ENCODE measurements around the gene CPHXL2.
A peak's percentile ranks its signal among the peaks of the same experiment; 100 is the strongest.

Gene CPHXL2

DNA sequence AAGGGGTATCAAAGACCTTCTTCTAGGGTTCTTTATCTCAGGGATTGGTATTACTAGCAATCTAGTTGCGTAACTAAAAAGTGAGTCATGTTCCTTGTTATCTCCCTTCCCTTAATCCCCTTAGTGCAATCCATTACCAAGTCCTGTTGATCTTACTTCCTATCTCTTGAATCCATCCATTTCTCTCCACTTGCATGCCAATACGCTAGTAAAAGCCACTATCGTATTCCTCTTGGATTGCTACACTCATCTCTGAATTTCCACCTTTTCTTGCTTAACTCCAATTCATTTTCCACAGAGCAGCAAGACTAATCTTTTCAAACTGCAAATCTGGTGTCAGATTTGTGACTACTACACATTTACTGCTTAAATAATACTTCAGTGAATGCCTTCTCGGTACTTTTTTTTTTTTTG, 51.9 kb downstream of the CPHXL2 start:
- no peaks in the 10 kb centered on the region for H3K27me3 ChIP-seq (replicated peaks; ENCODE audit: control insufficient read depth, insufficient read depth, low read length, poor library complexity, severe bottlenecking)
- peaks cover 28% of the 10 kb centered on the region for H3K4me1 ChIP-seq (ENCODE audit: control insufficient read depth, insufficient read depth, low read length, poor library complexity, severe bottlenecking)
- H3K27ac ChIP-seq (ENCODE audit: insufficient read depth, low read length, poor library complexity, severe bottlenecking), result no peak overlapping the region
- no peak overlapping the region for H3K4me3 ChIP-seq (ENCODE audit: insufficient read depth, low read depth, low read length, poor library complexity, severe bottlenecking)
- peaks cover 27% of the 10 kb centered on the region for H3K36me3 ChIP-seq (ENCODE audit: control insufficient read depth, insufficient read depth, low read length)
- no peaks in the 10 kb centered on the region for H3K9me3 ChIP-seq (ENCODE audit: control insufficient read depth, low read length)
- no peak for DNase-seq

DNA sequence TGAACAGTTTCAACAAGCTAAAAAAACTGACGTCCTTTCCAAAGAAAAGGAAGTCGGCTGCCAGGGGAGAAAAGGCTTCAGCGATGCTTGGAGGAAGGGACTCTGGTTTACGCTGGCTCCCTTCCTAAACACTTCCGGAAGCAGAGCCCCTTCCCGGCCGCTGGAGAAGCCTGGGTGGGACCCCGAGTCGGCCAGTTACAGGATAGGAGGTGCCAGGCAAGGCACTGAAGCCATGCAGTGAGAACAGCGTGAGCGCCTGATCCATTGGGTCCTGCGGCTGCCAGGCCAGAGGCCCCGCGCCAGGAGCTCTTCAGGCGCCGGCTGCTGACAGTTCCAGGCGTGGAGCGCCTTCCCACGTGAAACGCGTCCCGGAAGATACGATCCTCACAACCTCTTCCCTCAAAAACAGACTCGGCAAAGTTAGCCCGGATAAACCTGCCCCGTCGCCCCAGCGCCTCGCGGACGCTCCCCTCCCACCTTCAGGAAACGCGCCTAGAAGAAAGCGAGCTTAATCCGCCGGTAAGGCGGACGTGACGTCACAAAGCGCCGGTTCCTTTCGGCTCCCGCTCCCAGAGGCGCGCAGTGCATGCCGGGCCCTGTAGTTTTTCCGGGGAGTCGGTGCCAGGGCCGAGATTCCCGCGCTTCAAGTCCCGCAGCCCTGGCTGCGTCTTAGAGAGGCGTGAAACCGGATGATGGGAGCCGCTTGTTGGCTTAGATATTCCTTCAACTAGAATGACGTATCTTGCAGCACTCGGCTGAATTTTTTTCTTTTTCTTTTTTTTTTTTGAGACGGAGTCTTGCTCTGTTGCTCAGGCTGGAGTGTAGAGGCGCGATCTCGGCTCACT, 53.8 kb downstream of the CPHXL2 start, which contains the start of gene ADAT1:
Gene ADAT1 (minus strand): TSS at position 521 of the 845 bp plus-strand sequence. CDS start 2,482 bp downstream, outside the sequence.
- peaks cover 21% of the 10 kb centered on the region for H3K4me1 ChIP-seq (ENCODE audit: control insufficient read depth, insufficient read depth, low read length, poor library complexity, severe bottlenecking)
- peak; percentile 96 to 99 (median 99) for DNase-seq

DNA sequence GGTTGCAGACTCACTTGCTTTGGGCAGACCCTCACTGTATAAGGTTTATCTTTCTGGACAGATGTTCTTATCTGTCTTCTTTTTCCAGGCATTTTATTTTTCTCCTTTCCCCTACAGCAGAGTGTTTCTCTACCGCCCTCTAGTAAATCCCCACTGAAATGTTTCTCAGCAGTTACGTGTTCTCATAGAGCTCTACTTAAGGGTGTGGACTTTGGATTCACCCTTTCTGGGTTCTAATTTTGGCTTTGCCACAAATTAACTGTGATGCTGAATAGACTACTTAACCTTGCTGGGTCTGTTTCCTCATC, 55.7 kb downstream of the CPHXL2 start:
- no peak for DNase-seq
- Histone ChIP-seq H3K9me3 (ENCODE audit: control insufficient read depth, low read length) (no peaks in the 10 kb centered on the region), H3K4me3 (ENCODE audit: insufficient read depth, low read depth, low read length, poor library complexity, severe bottlenecking) (no peak overlapping the region), H3K4me1 (ENCODE audit: control insufficient read depth, insufficient read depth, low read length, poor library complexity, severe bottlenecking) (peaks cover 18% of the 10 kb centered on the region), H3K36me3 (ENCODE audit: control insufficient read depth, insufficient read depth, low read length) (peaks cover 9% of the 10 kb centered on the region), H3K27ac (ENCODE audit: insufficient read depth, low read length, poor library complexity, severe bottlenecking) (no peak overlapping the region), H3K27me3 (replicated peaks; ENCODE audit: control insufficient read depth, insufficient read depth, low read length, poor library complexity, severe bottlenecking) (no peaks in the 10 kb centered on the region)

More for the DNA sequence above, 53.8 kb downstream of the CPHXL2 start, which contains the start of gene ADAT1:
- Histone ChIP-seq H3K9me3 (ENCODE audit: control insufficient read depth, low read length) (no peaks in the 10 kb centered on the region), H3K27ac (ENCODE audit: insufficient read depth, low read length, poor library complexity, severe bottlenecking) (peak within 1 kb of the TSS; percentile 87), H3K4me3 (ENCODE audit: insufficient read depth, low read depth, low read length, poor library complexity, severe bottlenecking) (peak within 1 kb of the TSS; percentile 76), H3K36me3 (ENCODE audit: control insufficient read depth, insufficient read depth, low read length) (peaks cover 8% of the 10 kb centered on the region), H3K27me3 (replicated peaks; ENCODE audit: control insufficient read depth, insufficient read depth, low read length, poor library complexity, severe bottlenecking) (no peaks in the 10 kb centered on the region)

DNA sequence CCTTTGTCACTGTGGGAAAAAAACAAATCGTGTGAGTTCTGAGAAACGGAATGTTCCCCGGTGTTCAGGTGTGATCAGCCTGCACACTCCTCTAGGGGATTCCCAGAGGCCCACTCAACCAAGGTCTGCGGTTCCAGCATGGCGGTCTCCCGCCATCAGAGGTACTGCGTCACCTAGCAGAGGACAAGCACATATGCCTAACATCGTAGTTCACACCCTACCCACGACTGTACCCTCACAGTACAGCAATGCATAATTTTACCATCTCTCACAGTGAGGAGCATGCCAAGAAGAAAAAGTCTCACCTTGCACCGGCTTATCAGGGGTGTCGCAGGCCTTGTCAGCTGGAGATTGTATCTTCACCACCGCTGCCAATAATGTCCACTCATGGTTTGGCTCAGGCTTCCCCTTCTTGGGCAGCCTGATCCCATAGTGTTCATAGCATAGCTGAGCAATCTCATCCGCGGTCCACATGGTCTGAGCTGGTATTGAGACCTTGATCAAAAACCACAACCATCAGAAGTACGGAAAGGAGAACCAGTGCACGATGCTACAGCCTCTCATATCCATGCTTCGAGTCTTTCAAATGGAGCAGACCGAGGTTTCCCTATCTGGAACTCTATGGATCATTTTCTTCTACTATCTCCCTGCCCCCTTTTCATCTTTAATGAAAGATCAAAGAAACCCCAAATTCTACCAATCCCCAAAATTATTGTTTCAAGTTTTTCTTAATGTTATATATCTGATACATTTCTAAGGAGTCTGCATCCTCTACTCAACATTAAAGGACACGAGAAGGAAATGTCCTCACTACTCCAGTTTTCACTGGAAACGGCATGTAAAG, 56.3 kb downstream of the CPHXL2 start:
- H3K27me3 ChIP-seq (replicated peaks; ENCODE audit: control insufficient read depth, insufficient read depth, low read length, poor library complexity, severe bottlenecking), result no peaks in the 10 kb centered on the region
- no peak overlapping the region for H3K4me3 ChIP-seq (ENCODE audit: insufficient read depth, low read depth, low read length, poor library complexity, severe bottlenecking)
- peak overlapping the region; percentile 11 for H3K27ac ChIP-seq (ENCODE audit: insufficient read depth, low read length, poor library complexity, severe bottlenecking)
- peaks cover 6% of the 10 kb centered on the region for H3K36me3 ChIP-seq (ENCODE audit: control insufficient read depth, insufficient read depth, low read length)
- H3K9me3 ChIP-seq (ENCODE audit: control insufficient read depth, low read length), result no peaks in the 10 kb centered on the region
- DNase-seq, result peak; percentile 43 to 64 (median 61)
- H3K4me1 ChIP-seq (ENCODE audit: control insufficient read depth, insufficient read depth, low read length, poor library complexity, severe bottlenecking), result peaks cover 24% of the 10 kb centered on the region

DNA sequence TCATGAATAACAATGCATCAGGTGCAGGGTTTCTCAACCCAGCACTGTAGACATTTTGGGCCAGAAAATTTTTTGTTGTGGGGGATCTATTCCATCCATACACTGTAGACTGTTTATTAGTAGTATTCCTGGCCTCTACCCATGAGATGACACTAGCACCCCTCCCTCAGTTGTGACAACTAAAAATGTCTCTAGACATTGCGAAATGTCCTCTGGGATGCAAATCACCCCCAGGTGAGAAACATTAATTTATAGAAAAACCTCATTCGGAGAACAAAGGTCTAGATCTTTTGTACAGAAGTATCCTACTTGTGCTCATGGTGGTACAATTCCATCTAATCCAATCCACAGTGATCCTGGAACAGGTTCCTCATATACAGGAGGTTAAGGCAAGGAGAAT, 58.0 kb downstream of the CPHXL2 start:
- peaks cover 25% of the 10 kb centered on the region for H3K4me1 ChIP-seq (ENCODE audit: control insufficient read depth, insufficient read depth, low read length, poor library complexity, severe bottlenecking)
- peaks cover 13% of the 10 kb centered on the region for H3K36me3 ChIP-seq (ENCODE audit: control insufficient read depth, insufficient read depth, low read length)

DNA sequence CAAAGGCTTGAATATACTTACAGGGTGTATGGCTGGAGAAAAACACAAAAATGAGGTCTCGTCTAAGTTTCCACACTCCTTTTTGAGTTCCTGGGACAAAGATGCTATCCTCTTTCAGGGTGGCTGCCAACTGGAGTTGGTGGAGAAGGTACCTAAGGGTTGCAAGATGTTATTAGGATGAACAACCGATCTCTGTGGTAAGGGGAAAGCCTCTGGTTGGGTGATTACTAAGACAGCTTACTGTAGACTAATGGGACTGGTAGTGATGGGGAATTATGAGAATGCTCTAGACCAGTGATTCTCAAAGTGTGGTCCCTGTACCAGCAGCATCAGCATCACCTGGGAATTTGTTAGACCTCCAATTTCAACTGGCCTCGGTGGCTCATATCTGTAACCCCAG, 59.7 kb downstream of the CPHXL2 start:
- H3K27ac ChIP-seq (ENCODE audit: insufficient read depth, low read length, poor library complexity, severe bottlenecking), result peak overlapping the region; percentile 50
- peaks cover 28% of the 10 kb centered on the region for H3K36me3 ChIP-seq (ENCODE audit: control insufficient read depth, insufficient read depth, low read length)
- H3K4me1 ChIP-seq (ENCODE audit: control insufficient read depth, insufficient read depth, low read length, poor library complexity, severe bottlenecking), result peaks cover 24% of the 10 kb centered on the region
- no peaks in the 10 kb centered on the region for H3K9me3 ChIP-seq (ENCODE audit: control insufficient read depth, low read length)
- DNase-seq, result no peak
- no peaks in the 10 kb centered on the region for H3K27me3 ChIP-seq (replicated peaks; ENCODE audit: control insufficient read depth, insufficient read depth, low read length, poor library complexity, severe bottlenecking)
- no peak overlapping the region for H3K4me3 ChIP-seq (ENCODE audit: insufficient read depth, low read depth, low read length, poor library complexity, severe bottlenecking)

More for the DNA sequence above, 58.0 kb downstream of the CPHXL2 start:
- no peak overlapping the region for H3K27ac ChIP-seq (ENCODE audit: insufficient read depth, low read length, poor library complexity, severe bottlenecking)
- H3K4me3 ChIP-seq (ENCODE audit: insufficient read depth, low read depth, low read length, poor library complexity, severe bottlenecking), result no peak overlapping the region
- H3K9me3 ChIP-seq (ENCODE audit: control insufficient read depth, low read length), result no peaks in the 10 kb centered on the region
- DNase-seq, result no peak
- no peaks in the 10 kb centered on the region for H3K27me3 ChIP-seq (replicated peaks; ENCODE audit: control insufficient read depth, insufficient read depth, low read length, poor library complexity, severe bottlenecking)

DNA sequence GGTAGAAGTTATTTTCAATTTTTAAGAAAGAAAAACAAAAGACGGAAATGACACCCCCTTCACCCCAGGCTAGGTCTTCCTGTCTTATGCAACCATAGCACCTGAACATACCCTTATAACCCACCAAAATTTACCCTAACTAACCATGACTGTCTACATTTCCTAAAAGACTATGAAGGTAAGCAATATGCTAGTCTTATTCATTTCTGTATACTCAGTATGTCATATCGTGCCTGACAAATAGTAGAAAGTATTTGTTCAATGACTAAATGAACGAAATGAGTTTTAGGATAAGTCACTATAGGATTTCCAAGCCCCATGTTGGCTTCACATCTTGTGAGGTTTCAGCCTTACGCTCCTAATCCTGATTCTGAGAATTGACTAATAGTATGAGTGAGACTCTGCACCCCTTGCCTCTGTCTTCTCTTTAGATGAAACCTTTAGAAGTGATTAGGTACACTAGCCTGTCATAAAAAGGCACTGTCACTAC, 60.2 kb downstream of the CPHXL2 start:
- Histone ChIP-seq H3K27ac (ENCODE audit: insufficient read depth, low read length, poor library complexity, severe bottlenecking) (peak overlapping the region; percentile 50), H3K36me3 (ENCODE audit: control insufficient read depth, insufficient read depth, low read length) (peaks cover 31% of the 10 kb centered on the region), H3K27me3 (replicated peaks; ENCODE audit: control insufficient read depth, insufficient read depth, low read length, poor library complexity, severe bottlenecking) (no peaks in the 10 kb centered on the region), H3K4me3 (ENCODE audit: insufficient read depth, low read depth, low read length, poor library complexity, severe bottlenecking) (no peak overlapping the region), H3K4me1 (ENCODE audit: control insufficient read depth, insufficient read depth, low read length, poor library complexity, severe bottlenecking) (peaks cover 19% of the 10 kb centered on the region), H3K9me3 (ENCODE audit: control insufficient read depth, low read length) (no peaks in the 10 kb centered on the region)
- DNase-seq, result no peak

DNA sequence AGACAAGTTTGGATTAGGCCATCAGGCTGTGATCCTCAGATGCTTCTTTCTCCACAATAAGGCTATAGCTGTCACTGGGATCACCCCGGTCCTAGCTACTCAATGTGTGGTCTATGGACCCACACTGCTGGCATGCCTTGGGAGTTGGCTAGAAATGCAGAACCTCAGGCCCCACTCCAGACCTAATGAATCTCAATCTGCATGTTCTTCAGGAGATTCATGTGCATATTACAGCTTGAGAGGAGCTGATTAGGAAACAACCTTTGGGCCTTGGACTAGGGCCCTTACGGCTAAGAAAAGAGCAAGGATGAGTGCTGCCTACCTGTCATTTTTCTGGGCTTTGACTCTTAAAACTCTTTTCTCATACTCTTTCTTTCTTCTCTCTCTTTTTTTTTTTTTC, 61.2 kb downstream of the CPHXL2 start:
- no peak overlapping the region for H3K4me3 ChIP-seq (ENCODE audit: insufficient read depth, low read depth, low read length, poor library complexity, severe bottlenecking)
- H3K9me3 ChIP-seq (ENCODE audit: control insufficient read depth, low read length), result no peaks in the 10 kb centered on the region
- H3K27ac ChIP-seq (ENCODE audit: insufficient read depth, low read length, poor library complexity, severe bottlenecking), result no peak overlapping the region
- H3K27me3 ChIP-seq (replicated peaks; ENCODE audit: control insufficient read depth, insufficient read depth, low read length, poor library complexity, severe bottlenecking), result no peaks in the 10 kb centered on the region
- peaks cover 35% of the 10 kb centered on the region for H3K36me3 ChIP-seq (ENCODE audit: control insufficient read depth, insufficient read depth, low read length)
- DNase-seq, result no peak
- H3K4me1 ChIP-seq (ENCODE audit: control insufficient read depth, insufficient read depth, low read length, poor library complexity, severe bottlenecking), result peaks cover 16% of the 10 kb centered on the region

DNA sequence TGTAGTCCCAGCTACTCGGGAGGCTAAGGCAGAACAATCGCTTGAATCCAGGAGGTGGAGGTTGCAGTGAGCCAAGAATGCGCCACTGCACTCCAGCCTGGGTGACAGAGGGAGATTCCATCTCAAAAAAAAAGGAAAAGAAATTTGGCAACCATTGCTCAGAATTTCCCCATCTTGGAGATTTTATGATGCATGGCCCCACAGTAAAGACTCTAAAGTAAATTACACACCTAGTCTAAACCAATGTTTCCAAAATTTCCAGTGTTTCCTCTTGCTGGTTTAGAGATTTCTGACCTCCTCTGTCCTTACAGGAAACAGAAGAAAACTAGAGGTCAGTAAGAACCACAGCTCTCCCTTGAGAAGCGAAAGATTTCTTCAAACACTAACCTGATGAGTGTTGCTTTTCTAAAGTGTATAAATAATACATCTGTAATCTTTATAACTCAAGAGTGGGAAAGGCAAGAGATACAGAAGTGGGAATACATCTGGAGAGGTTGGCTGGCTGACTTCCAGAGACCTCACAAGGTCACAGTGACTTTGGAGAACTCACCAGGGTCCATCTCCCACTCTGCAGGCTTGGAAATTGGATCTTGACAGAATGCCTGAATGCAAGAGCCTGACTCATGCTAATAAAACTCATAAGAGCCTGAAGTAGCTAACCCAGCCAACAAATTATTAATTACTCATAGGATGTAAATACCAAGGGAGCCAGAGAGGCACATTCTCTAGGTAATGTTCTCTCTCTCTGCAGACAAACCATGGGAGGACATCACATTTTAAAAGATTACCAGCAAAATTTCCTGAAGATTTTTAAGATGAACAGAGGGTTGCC, 62.5 kb downstream of the CPHXL2 start:
- Histone ChIP-seq H3K4me1 (ENCODE audit: control insufficient read depth, insufficient read depth, low read length, poor library complexity, severe bottlenecking) (peaks cover 16% of the 10 kb centered on the region), H3K27ac (ENCODE audit: insufficient read depth, low read length, poor library complexity, severe bottlenecking) (no peak overlapping the region), H3K36me3 (ENCODE audit: control insufficient read depth, insufficient read depth, low read length) (peaks cover 46% of the 10 kb centered on the region), H3K27me3 (replicated peaks; ENCODE audit: control insufficient read depth, insufficient read depth, low read length, poor library complexity, severe bottlenecking) (no peaks in the 10 kb centered on the region), H3K4me3 (ENCODE audit: insufficient read depth, low read depth, low read length, poor library complexity, severe bottlenecking) (no peak overlapping the region), H3K9me3 (ENCODE audit: control insufficient read depth, low read length) (no peaks in the 10 kb centered on the region)
- no peak for DNase-seq
